ENCODE measurements around the gene ABI2. TPM values are rescaled to one million over a fixed set of nuclear protein-coding genes. Genes with fewer than 3 reads are reported as not detected.
A peak's percentile ranks its signal among the peaks of the same experiment; 100 is the strongest.
"Not testable (repeated sequence)": the region's sequence is repeated elsewhere in the genome, so short reads cannot be mapped to it uniquely, and the experiment has no call there.

Gene ABI2
- total and polyA plus RNA-seq, 4 donors = 11.7 to 68.1 (median 26.3) TPM

- peak overlapping the region in 1 of 2 donors; percentile 28 for H3K9ac ChIP-seq (ENCODE audit: insufficient read depth in 1 of 2, low read length in 2 of 2)
- no peaks in the 10 kb centered on the region for H3K27me3 ChIP-seq (ENCODE audit: control insufficient read depth in 3 of 3, insufficient read depth in 3 of 3, low read length in 2 of 3)
- DNase-seq (peak in 1 of 3 donors; percentile 26), ATAC-seq (ENCODE audit: insufficient read depth, low FRiP score) (no peak)
- H3K9me3 ChIP-seq (ENCODE audit: control insufficient read depth in 4 of 4, insufficient read depth in 3 of 4, low read length in 3 of 4) = no peaks in the 10 kb centered on the region
- H3K36me3 ChIP-seq (ENCODE audit: control insufficient read depth in 4 of 4, insufficient read depth in 4 of 4, low read length in 4 of 4) = peaks cover 0 to 4% (median 0%) of the 10 kb centered on the region in 4 donors
- H3K4me1 ChIP-seq (ENCODE audit: control insufficient read depth in 5 of 5, insufficient read depth in 5 of 5, low read length in 5 of 5) = peaks cover 0 to 14% (median 3%) of the 10 kb centered on the region in 5 donors
- no peak for TF ChIP-seq CTCF (IDR thresholded peaks at IDR 0.05; ENCODE audit: control extremely low read depth, extremely low read depth)
- H3K4me3 ChIP-seq = no peak overlapping the region
- peak overlapping the region in 1 of 2 donors; percentile 13 for H3K27ac ChIP-seq (ENCODE audit: low read depth in 1 of 2, low read length in 1 of 2)
These were observed 33.7 kb downstream of the ABI2 start for GRCh38 chr2:203361922-203362321.

- Histone ChIP-seq H3K4me3 (no peak overlapping the region), H3K27me3 (ENCODE audit: control insufficient read depth in 3 of 3, insufficient read depth in 3 of 3, low read length in 2 of 3) (no peaks in the 10 kb centered on the region), H3K36me3 (ENCODE audit: control insufficient read depth in 4 of 4, insufficient read depth in 4 of 4, low read length in 4 of 4) (peaks cover 0 to 2% (median 0%) of the 10 kb centered on the region in 4 donors), H3K4me1 (ENCODE audit: control insufficient read depth in 5 of 5, insufficient read depth in 5 of 5, low read length in 5 of 5) (peaks cover 0 to 7% (median 0%) of the 10 kb centered on the region in 5 donors), H3K27ac (ENCODE audit: low read depth in 1 of 2, low read length in 1 of 2) (no peak overlapping the region), H3K9ac (ENCODE audit: insufficient read depth in 1 of 2, low read length in 2 of 2) (no peak overlapping the region), H3K9me3 (ENCODE audit: control insufficient read depth in 4 of 4, insufficient read depth in 3 of 4, low read length in 3 of 4) (no peaks in the 10 kb centered on the region)
- DNase-seq (no peak), ATAC-seq (ENCODE audit: insufficient read depth, low FRiP score) (no peak)
- no peak for TF ChIP-seq CTCF (IDR thresholded peaks at IDR 0.05; ENCODE audit: control extremely low read depth, extremely low read depth)
- WGBS, 2 donors = 94% methylated on average over 5 of the region's 5 CpGs
These were observed 38.7 kb downstream of the ABI2 start for GRCh38 chr2:203366639-203367466.

GRCh38 chr2:203372706-203373105 is 44.5 kb downstream of the ABI2 start:
- DNase-seq; H3K36me3 ChIP-seq (ENCODE audit: control insufficient read depth in 4 of 4, insufficient read depth in 4 of 4, low read length in 4 of 4); H3K4me3 ChIP-seq; H3K9ac ChIP-seq (ENCODE audit: insufficient read depth in 1 of 2, low read length in 2 of 2); H3K4me1 ChIP-seq (ENCODE audit: control insufficient read depth in 5 of 5, insufficient read depth in 5 of 5, low read length in 5 of 5); H3K27ac ChIP-seq (ENCODE audit: low read depth in 1 of 2, low read length in 1 of 2); H3K27me3 ChIP-seq (ENCODE audit: control insufficient read depth in 3 of 3, insufficient read depth in 3 of 3, low read length in 2 of 3); ATAC-seq (ENCODE audit: insufficient read depth, low FRiP score); H3K9me3 ChIP-seq (ENCODE audit: control insufficient read depth in 4 of 4, insufficient read depth in 3 of 4, low read length in 3 of 4): not testable (repeated sequence)
- 98% methylated on average over 11 to 27 of the region's 31 CpGs for WGBS, 2 donors

GRCh38 chr2:203376173-203376572 is 48.0 kb downstream of the ABI2 start:
- Histone ChIP-seq H3K4me3 (no peak overlapping the region), H3K9ac (ENCODE audit: insufficient read depth in 1 of 2, low read length in 2 of 2) (no peak overlapping the region), H3K27ac (ENCODE audit: low read depth in 1 of 2, low read length in 1 of 2) (no peak overlapping the region), H3K9me3 (ENCODE audit: control insufficient read depth in 4 of 4, insufficient read depth in 3 of 4, low read length in 3 of 4) (no peaks in the 10 kb centered on the region), H3K36me3 (ENCODE audit: control insufficient read depth in 4 of 4, insufficient read depth in 4 of 4, low read length in 4 of 4) (peaks cover 0 to 2% (median under 1%) of the 10 kb centered on the region in 4 donors), H3K4me1 (ENCODE audit: control insufficient read depth in 5 of 5, insufficient read depth in 5 of 5, low read length in 5 of 5) (no peaks in the 10 kb centered on the region), H3K27me3 (ENCODE audit: control insufficient read depth in 3 of 3, insufficient read depth in 3 of 3, low read length in 2 of 3) (no peaks in the 10 kb centered on the region)
- no peak for ATAC-seq (ENCODE audit: insufficient read depth, low FRiP score)
- TF ChIP-seq CTCF (IDR thresholded peaks at IDR 0.05; ENCODE audit: control extremely low read depth, extremely low read depth) = no peak
- DNase-seq = no peak
